Measurements from ENCODE around the gene LPP.

GRCh38 chr3:188331166-188331565 lies 177.2 kb downstream of the LPP start:
- no peak for TF ChIP-seq CTCF (IDR thresholded peaks at IDR 0.05)
- TF ChIP-seq POLR2A (IDR thresholded peaks at IDR 0.05) = no peak
- TF ChIP-seq EP300 (IDR thresholded peaks at IDR 0.05) = no peak

Measured in stomach (tissue), 4 donors.